ENCODE measurements around the gene CIDEA.
"Not testable (repeated sequence)": the region's sequence is repeated elsewhere in the genome, so short reads cannot be mapped to it uniquely, and the experiment has no call there.

The CIDEA gene

GRCh38 chr18:12239431-12239830 is 14.7 kb upstream of the CIDEA start:
- no peak for DNase-seq

GRCh38 chr18:12242658-12243260 is 11.4 kb upstream of the CIDEA start:
- no peak for DNase-seq

- DNase-seq = not testable (repeated sequence)
These were observed 10.9 kb upstream of the CIDEA start for GRCh38 chr18:12243272-12243671.

GRCh38 chr18:12245793-12246135 is 8.4 kb upstream of the CIDEA start:
- no peak for DNase-seq

- DNase-seq = no peak
These were observed 7.0 kb upstream of the CIDEA start for GRCh38 chr18:12246849-12247808.

- DNase-seq = no peak
These were observed 6.2 kb upstream of the CIDEA start for GRCh38 chr18:12247946-12248345.

GRCh38 chr18:12248926-12249720 is 5.0 kb upstream of the CIDEA start:
- DNase-seq = no peak

- no peak for DNase-seq
These were observed 2.9 kb upstream of the CIDEA start for GRCh38 chr18:12251311-12251710.

- DNase-seq = no peak
These were observed 2.1 kb upstream of the CIDEA start for GRCh38 chr18:12252061-12252460.

GRCh38 chr18:12253027-12253426 is 1.1 kb upstream of the CIDEA start:
- DNase-seq = no peak

- no peak for DNase-seq
These were observed 462 bp upstream of the CIDEA start for GRCh38 chr18:12253663-12254135.

GRCh38 chr18:12254820-12255511 is 805 bp downstream of the CIDEA start:
- no peak for DNase-seq

- no peak for DNase-seq
These were observed 1.5 kb downstream of the CIDEA start for GRCh38 chr18:12255626-12256026.

- DNase-seq = no peak
These were observed 2.8 kb downstream of the CIDEA start for GRCh38 chr18:12256951-12257350.

GRCh38 chr18:12257996-12258718 is 4.0 kb downstream of the CIDEA start:
- no peak for DNase-seq

GRCh38 chr18:12258719-12259705 is 4.9 kb downstream of the CIDEA start:
- DNase-seq = no peak

GRCh38 chr18:12262748-12263147 is 8.6 kb downstream of the CIDEA start:
- DNase-seq = no peak

- DNase-seq = no peak
These were observed 10.7 kb downstream of the CIDEA start for GRCh38 chr18:12264864-12265263.

GRCh38 chr18:12271376-12272235 is 17.4 kb downstream of the CIDEA start:
- peak; percentile 32 to 42 for DNase-seq

- DNase-seq = no peak
These were observed 20.6 kb downstream of the CIDEA start for GRCh38 chr18:12274793-12275192.
